IPS-20b (cell line): ENCODE data around the gene GLIS2.

Experiments
- H3K27ac ChIP-seq: one replicate; pipeline ENCODE4 v1.5.1; 2013; ENCODE audit warnings: low read length
- H3K27me3 ChIP-seq: 2 replicates; pipeline ENCODE4 v1.6.1; 2013; ENCODE audit warnings: mild to moderate bottlenecking, low read length, inconsistent platforms; ENCODE audit not compliant: insufficient read depth
- H3K36me3 ChIP-seq: 2 replicates; pipeline ENCODE4 v1.6.1; 2013; ENCODE audit warnings: low read depth, mild to moderate bottlenecking, inconsistent platforms, low read length, moderate library complexity; ENCODE audit not compliant: insufficient read depth
- H3K4me1 ChIP-seq: 2 replicates; pipeline ENCODE4 v1.6.1; 2013; ENCODE audit warnings: mild to moderate bottlenecking, control low read depth, inconsistent platforms, low read length, moderate library complexity; ENCODE audit not compliant: insufficient read depth
- H3K4me3 ChIP-seq: 2 replicates; pipeline ENCODE4 v1.5.1; 2013; ENCODE audit warnings: mild to moderate bottlenecking, low read length, inconsistent platforms
- H3K9ac ChIP-seq: 2 replicates; pipeline ENCODE4 v1.6.1; 2013; ENCODE audit warnings: low read depth, mild to moderate bottlenecking, inconsistent platforms, low read length, moderate library complexity
- H3K9me3 ChIP-seq: 2 replicates; pipeline ENCODE4 v1.6.1; 2013; ENCODE audit warnings: mild to moderate bottlenecking, low read depth, low read length, inconsistent platforms; ENCODE audit not compliant: insufficient read depth

The GLIS2 gene

GRCh38 chr16:4301177-4301576 lies 14.7 kb upstream of the GLIS2 start:
- no peak overlapping the region for H3K27ac ChIP-seq
- H3K27me3 ChIP-seq: no peaks in the 10 kb centered on the region
- H3K9me3 ChIP-seq: no peaks in the 10 kb centered on the region
- peaks cover 8% of the 10 kb centered on the region; the same call in 1 of the 2 replicates for H3K4me1 ChIP-seq
- no peak overlapping the region for H3K4me3 ChIP-seq
- peaks cover 16% of the 10 kb centered on the region; the same call in 1 of the 2 replicates for H3K36me3 ChIP-seq
- H3K9ac ChIP-seq: no peak overlapping the region

DNA sequence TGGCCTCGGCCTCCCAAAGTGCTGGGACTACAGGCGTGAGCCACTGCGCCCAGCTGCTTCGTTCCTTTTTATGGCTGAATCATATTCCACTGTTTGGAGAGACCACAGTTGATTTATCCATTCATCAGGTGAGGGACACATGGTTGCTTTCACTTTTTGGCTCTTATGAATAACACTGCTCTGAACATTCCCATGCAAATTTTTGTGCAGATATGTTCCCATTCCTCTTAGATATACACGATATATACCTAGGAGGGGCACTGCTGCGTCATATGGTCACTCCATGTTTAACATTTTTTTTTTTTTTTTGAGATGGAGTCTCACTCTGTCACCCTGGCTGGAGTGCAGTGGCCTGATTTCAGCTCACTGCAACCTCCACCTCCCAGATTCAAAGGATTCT lies 13.9 kb upstream of the GLIS2 start:
- Histone ChIP-seq H3K27ac (no peak overlapping the region), H3K27me3 (no peaks in the 10 kb centered on the region), H3K9me3 (no peaks in the 10 kb centered on the region), H3K4me3 (no peak overlapping the region), H3K4me1 (peaks cover 15% of the 10 kb centered on the region), H3K9ac (no peak overlapping the region), H3K36me3 (peaks cover 16% of the 10 kb centered on the region; the same call in 1 of the 2 replicates)

DNA sequence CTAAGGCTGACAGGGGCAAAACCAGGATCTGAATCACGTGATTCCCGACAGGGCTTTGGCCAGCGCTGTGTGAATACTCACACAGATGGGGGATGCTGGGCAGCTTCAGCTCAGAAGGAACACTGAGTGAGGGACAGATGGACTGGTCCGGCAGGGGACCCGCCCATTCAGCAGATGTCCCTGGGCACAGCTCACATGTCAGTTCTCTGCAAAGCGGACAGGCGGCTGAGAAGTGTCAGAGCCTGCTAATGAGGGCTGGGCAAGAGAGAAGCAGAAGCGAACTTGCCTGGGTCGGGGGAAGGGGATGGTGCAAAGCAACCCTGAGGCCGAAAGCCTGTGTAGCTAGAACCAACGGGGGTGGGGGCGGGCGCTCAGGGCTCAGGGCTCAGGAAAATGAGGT lies 11.9 kb upstream of the GLIS2 start:
- H3K36me3 ChIP-seq: peaks cover 16% of the 10 kb centered on the region; the same call in 1 of the 2 replicates
- H3K4me3 ChIP-seq: no peak overlapping the region
- peak overlapping the region; percentile 37 for H3K9ac ChIP-seq
- H3K9me3 ChIP-seq: no peaks in the 10 kb centered on the region
- H3K27ac ChIP-seq: no peak overlapping the region
- H3K27me3 ChIP-seq: no peaks in the 10 kb centered on the region
- peaks cover 18% of the 10 kb centered on the region for H3K4me1 ChIP-seq

DNA sequence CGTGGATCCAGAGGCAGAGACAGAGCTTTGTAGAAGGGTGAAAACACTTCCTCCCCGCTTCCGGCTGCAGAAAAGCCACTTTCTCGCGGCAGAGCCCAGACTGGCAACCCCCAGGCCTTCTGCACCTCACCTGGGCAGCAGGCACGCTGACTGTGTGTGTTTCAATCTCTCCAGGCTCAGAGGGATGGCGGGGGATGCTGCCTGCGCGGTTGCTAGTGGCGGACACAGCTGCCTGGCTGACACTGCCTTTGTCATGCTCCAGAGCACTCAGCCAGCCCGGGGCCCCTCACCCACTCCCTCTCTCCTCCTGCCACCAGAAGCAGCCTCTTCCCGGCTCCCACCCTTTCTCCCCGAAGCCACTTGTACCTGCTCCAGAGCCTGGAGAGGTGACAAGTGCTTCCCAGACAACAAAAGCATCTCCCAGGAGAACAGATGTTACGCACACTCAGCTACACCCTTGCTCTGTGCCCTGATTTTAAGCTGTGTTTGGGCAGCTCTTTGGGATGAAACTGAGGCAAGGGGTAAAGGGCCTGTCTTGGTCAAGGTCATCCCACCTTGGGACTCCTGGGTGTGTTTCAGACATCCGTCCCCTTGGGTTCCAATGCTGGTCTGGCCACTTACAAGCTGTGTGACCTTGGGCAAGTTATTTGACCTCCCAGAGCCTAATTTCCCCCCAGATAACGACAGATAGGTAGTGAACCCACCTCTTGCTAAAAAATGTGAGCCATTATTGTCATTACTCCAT lies 9.2 kb upstream of the GLIS2 start:
- peak overlapping the region; percentile 74 for H3K27ac ChIP-seq
- peak overlapping the region; percentile 92 for H3K4me3 ChIP-seq
- peaks cover 13% of the 10 kb centered on the region; the same call in 1 of the 2 replicates for H3K36me3 ChIP-seq
- peaks cover 21% of the 10 kb centered on the region for H3K4me1 ChIP-seq
- H3K9ac ChIP-seq: peak overlapping the region; percentile 87; the same call in 1 of the 2 replicates
- no peaks in the 10 kb centered on the region for H3K9me3 ChIP-seq
- no peaks in the 10 kb centered on the region for H3K27me3 ChIP-seq

DNA sequence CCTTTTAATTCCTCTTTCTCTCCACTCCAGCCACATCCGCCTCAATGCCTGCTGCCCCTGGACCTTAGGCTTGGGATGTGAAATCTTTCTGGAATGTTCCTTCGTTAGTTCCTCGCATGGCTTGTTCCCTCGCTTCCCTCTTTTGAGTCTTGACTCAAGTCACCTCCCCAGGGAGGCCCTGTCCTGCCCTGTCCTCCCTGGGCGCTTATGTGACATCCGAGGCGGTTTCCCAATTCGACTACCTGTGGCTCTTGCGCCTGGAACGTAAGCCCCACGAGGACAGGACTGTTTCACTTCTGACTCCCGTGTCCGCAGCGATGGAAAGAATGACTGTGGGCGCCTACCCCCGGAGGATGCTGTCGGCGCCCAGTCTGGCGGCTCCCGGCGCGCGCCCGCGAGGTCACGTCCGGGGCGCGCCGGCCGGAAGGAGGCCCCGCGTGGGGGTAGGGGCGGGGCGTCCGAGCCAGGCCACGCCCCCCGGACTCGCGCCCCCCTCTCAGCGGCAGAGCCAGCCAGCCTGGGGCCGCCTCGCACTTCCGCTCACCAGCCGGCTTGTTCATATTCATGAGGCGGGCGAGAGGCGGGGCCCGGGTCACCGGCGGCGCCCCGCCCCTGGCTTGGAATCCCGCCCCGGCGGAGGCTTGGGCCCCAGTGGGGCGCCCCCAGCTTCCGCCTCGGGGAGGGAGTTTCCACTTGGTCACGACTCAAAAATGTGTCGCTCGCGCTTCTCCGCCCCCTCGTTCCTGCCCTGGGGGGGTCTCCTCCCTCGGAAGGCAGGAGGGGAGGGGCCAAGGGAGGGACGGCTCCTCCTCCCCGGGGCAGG lies 8.4 kb upstream of the GLIS2 start:
- Histone ChIP-seq H3K36me3 (0 out of 2 replicates have a peak, but pooled peaks cover 10% of the 10 kb centered on the region), H3K4me3 (peak overlapping the region; percentile 92), H3K9ac (peak overlapping the region; percentile 87; the same call in 1 of the 2 replicates), H3K27me3 (no peaks in the 10 kb centered on the region), H3K9me3 (no peaks in the 10 kb centered on the region), H3K27ac (peak overlapping the region; percentile 84), H3K4me1 (peaks cover 21% of the 10 kb centered on the region)

GRCh38 chr16:4309102-4309832 lies 6.6 kb upstream of the GLIS2 start:
- Histone ChIP-seq H3K27me3 (peaks cover 12% of the 10 kb centered on the region), H3K9me3 (no peaks in the 10 kb centered on the region), H3K36me3 (0 out of 2 replicates have a peak, but pooled peaks cover 5% of the 10 kb centered on the region), H3K9ac (no peak overlapping the region), H3K27ac (no peak overlapping the region), H3K4me1 (peaks cover 15% of the 10 kb centered on the region), H3K4me3 (no peak overlapping the region)

GRCh38 chr16:4309833-4310266 lies 6.0 kb upstream of the GLIS2 start:
- Histone ChIP-seq H3K36me3 (0 out of 2 replicates have a peak, but pooled peaks cover 5% of the 10 kb centered on the region), H3K27ac (no peak overlapping the region), H3K4me3 (no peak overlapping the region), H3K9ac (peak overlapping the region; percentile 44; the same call in 1 of the 2 replicates), H3K9me3 (no peaks in the 10 kb centered on the region), H3K4me1 (peaks cover 15% of the 10 kb centered on the region), H3K27me3 (peaks cover 18% of the 10 kb centered on the region)

- Histone ChIP-seq H3K4me1 (peaks cover 10% of the 10 kb centered on the region; the same call in 1 of the 2 replicates), H3K36me3 (no peaks in the 10 kb centered on the region), H3K27ac (no peak overlapping the region), H3K9me3 (no peaks in the 10 kb centered on the region), H3K4me3 (no peak overlapping the region; the same call in 1 of the 2 replicates), H3K27me3 (peaks cover 21% of the 10 kb centered on the region), H3K9ac (no peak overlapping the region)
Observed at GRCh38 chr16:4313563-4314531, 2.0 kb upstream of the GLIS2 start.

DNA sequence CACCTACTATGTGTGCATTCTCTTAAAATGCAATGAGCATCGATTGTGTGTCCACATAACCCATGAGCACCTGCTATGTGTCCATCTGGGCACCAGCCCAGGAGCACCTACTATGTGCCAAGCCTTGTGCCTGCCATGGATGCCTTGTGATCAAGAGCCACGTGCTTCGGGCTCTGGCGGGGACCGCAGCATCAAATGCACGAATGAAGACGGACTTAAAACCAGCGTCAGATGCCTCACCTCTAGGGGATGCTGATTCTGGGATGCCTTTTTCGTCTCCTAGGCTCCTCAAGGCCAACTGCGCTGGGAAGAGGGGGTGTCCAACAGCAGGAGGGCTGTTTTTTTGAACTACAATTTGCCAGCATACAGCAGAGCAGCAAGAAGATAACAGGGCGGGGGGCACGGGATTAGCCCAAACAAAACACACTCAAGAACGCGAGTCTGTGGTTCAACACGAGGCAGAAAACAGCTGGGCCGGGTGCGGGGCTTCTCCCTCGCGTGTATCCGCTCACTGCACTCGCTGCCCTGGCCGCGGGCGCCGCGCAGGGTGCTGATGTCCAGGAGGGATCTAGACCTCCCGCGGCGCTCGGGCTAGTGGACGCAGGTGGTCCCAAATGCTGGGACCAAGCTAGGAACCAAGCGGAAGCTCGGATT lies 1.2 kb upstream of the GLIS2 start:
- H3K27me3 ChIP-seq: peaks cover 21% of the 10 kb centered on the region
- H3K9ac ChIP-seq: peak overlapping the region; percentile 68
- H3K4me1 ChIP-seq: peaks cover 13% of the 10 kb centered on the region; the same call in 1 of the 2 replicates
- no peaks in the 10 kb centered on the region for H3K9me3 ChIP-seq
- peak overlapping the region; percentile 67 for H3K4me3 ChIP-seq
- no peaks in the 10 kb centered on the region for H3K36me3 ChIP-seq
- no peak overlapping the region for H3K27ac ChIP-seq
